PC-9 (cell line): Measurements from ENCODE around the gene CEP57L1.

Source experiments
- CTCF ChIP-seq: fragments of 200-600 bp; sonication (generic); conservative IDR thresholded peaks from 2 replicates; pipeline ENCODE4 v1.6.1; 2017; ENCODE audit warnings: mixed run types, antibody characterized with exemption, mild to moderate bottlenecking, moderate library complexity
- EZH2 ChIP-seq: fragments of 200-600 bp; sonication (generic); IDR thresholded peaks from 2 replicates; pipeline ENCODE4 v1.8.0; 2017; ENCODE audit warnings: antibody characterized with exemption, low read depth

DNA sequence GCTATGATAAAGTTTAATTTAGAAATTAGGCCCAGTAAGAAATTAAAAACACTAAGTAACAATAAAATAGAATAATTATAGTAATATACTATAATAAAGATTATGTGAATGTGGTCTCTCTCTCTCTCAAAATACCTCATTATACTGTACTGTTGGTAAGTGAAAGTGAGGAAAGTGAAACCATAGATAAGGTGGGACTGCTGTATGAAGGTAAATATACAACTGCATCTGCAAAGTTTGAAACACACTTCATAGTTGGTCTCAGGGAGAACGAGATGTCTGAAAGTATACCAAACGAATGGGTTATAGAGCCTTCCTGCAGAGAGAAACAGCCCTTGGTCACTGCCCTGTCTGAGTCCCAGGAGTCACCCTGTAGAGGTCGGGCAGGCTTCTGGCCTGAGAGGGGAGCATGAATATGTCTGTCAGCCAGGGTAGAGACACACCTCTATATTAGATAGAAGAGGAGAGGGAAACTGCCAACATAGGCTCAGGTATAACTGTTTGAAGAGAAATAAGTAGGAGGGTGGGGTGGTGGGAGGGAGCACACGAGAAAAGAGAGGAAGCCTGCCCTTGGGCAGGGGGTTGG lies 32.4 kb upstream of the CEP57L1 start:
- TF ChIP-seq CTCF: no peak
- TF ChIP-seq EZH2: no peak
